GM19239 (cell line): ENCODE data around the gene ALLC.
"Not testable (repeated sequence)": the region's sequence is repeated elsewhere in the genome, so short reads cannot be mapped to it uniquely, and the experiment has no call there.

Experiments
- DNase-seq: peaks from one replicate; pipeline ENCODE4 v3.0.0; 2011; ENCODE audit warnings: low spot score; ENCODE audit not compliant: insufficient read length
- FAIRE-seq: peaks from 2 replicates; lab custom pipeline; 2011; peaks lifted over from hg19 to GRCh38; lab: Jason Lieb, UNC

ALLC gene

GRCh38 chr2:3625186-3625585, 32.8 kb upstream of the ALLC start:
- no peak for DNase-seq
- no peak for FAIRE-seq

- no peak for FAIRE-seq
- DNase-seq = no peak
Measured at GRCh38 chr2:3626118-3626811, 31.7 kb upstream of the ALLC start.

- FAIRE-seq (no peak), DNase-seq (no peak)
Measured at GRCh38 chr2:3626812-3627499, 31.0 kb upstream of the ALLC start.

GRCh38 chr2:3627500-3628100, 30.4 kb upstream of the ALLC start:
- FAIRE-seq = no peak
- no peak for DNase-seq

GRCh38 chr2:3628241-3628679, 29.7 kb upstream of the ALLC start:
- DNase-seq (no peak), FAIRE-seq (no peak)

- FAIRE-seq (no peak), DNase-seq (no peak)
Measured at GRCh38 chr2:3628800-3629199, 29.2 kb upstream of the ALLC start.

GRCh38 chr2:3630631-3631030, 27.4 kb upstream of the ALLC start:
- no peak for DNase-seq
- FAIRE-seq = no peak

- DNase-seq (no peak), FAIRE-seq (no peak)
Measured at GRCh38 chr2:3631161-3631850, 26.7 kb upstream of the ALLC start.

GRCh38 chr2:3631851-3632659, 25.9 kb upstream of the ALLC start:
- FAIRE-seq = no peak

GRCh38 chr2:3633089-3633981, 24.7 kb upstream of the ALLC start:
- no peak for FAIRE-seq
- DNase-seq = no peak

More at GRCh38 chr2:3631851-3632659, 25.9 kb upstream of the ALLC start:
- no peak for DNase-seq

- FAIRE-seq (no peak), DNase-seq (no peak)
Measured at GRCh38 chr2:3633982-3634595, 23.9 kb upstream of the ALLC start.

- DNase-seq (no peak), FAIRE-seq (no peak)
Measured at GRCh38 chr2:3634596-3635121, 23.3 kb upstream of the ALLC start.

- FAIRE-seq (no peak), DNase-seq (no peak)
Measured at GRCh38 chr2:3635171-3635974, 22.6 kb upstream of the ALLC start.

GRCh38 chr2:3635975-3636327, 22.0 kb upstream of the ALLC start:
- not testable (repeated sequence) for DNase-seq, FAIRE-seq

- FAIRE-seq = no peak
- no peak for DNase-seq
Measured at GRCh38 chr2:3636586-3637310, 21.3 kb upstream of the ALLC start.

- no peak for FAIRE-seq
- DNase-seq = no peak
Measured at GRCh38 chr2:3637311-3637675, 20.7 kb upstream of the ALLC start.
